ENCODE data around the gene LIMA1.

LIMA1 gene

DNA sequence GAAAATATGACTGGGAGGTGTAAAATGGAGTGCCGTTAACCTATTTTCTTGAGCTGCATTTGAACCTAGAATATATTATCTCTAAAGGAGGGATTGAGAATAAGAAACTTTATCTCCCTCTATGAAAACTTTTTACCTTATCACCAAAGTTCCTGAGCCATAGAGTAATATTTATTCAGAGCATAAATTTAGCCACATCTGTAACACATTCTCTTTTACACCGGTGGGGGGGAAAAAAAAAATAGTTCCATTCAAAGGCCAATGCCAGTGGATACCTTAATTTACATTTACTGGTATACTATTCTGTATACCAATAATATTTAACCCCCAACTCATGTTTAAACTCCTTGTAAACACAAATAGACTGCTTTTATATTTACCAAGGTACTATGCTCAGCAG, 137.9 kb downstream of the LIMA1 start:
- no peaks in the 10 kb centered on the region for H3K79me2 ChIP-seq (ENCODE audit: control insufficient read depth, insufficient read depth, low read length, poor library complexity)
- whole genome bisulfite sequencing (ENCODE audit: extremely low coverage, insufficient coverage, insufficient read length) = no CpG with 5 or more reads among the region's 2 CpGs

DNA sequence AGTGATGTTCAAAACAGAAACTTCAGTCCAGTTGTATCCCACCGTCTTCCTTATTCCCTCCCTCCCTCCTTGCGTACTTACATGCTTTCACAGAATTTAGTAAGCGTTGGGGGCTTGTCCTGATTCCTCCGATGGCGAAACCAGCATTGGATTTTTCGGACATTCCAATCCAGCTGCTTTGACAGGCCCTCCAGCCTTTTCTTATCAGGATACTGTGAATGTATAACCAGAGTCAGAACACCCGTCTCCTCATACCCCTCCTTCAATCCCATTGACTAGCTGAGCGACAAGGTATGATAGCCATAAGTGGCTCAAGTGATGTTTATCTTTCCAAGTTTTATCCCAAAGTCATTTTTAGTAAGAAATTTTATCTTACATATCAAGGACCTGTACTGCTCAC, 140.3 kb downstream of the LIMA1 start:
- peaks cover 0 to 3% of the 10 kb centered on the region in 2 experiments for H3K4me1 ChIP-seq (ENCODE audit: control insufficient read depth in 1 of 2, insufficient read depth in 2 of 2, low read length in 2 of 2)
- H3K27ac ChIP-seq (ENCODE audit: low read depth, low read length) = no peak overlapping the region
- H3K18ac ChIP-seq (ENCODE audit: low read length) = no peak overlapping the region
- no peak overlapping the region for H4K91ac ChIP-seq (ENCODE audit: low read depth, low read length)
- no peak overlapping the region for H3K4ac ChIP-seq (ENCODE audit: low read depth, low read length)
- H2BK120ac ChIP-seq (ENCODE audit: insufficient read depth, low read length, poor library complexity) = no peak overlapping the region
- H3K4me2 ChIP-seq (ENCODE audit: low read length) = no peak overlapping the region
- no peak overlapping the region for H3K23ac ChIP-seq (ENCODE audit: low read length)
- no peak overlapping the region for H2AFZ ChIP-seq (ENCODE audit: insufficient read depth, low read length, poor library complexity)
- WGBS (ENCODE audit: extremely low coverage, insufficient coverage, insufficient read length) = no CpG with 5 or more reads among the region's 8 CpGs
- no peak overlapping the region for H2BK5ac ChIP-seq (ENCODE audit: low read depth, low read length, poor library complexity)
- peaks cover 8 to 11% of the 10 kb centered on the region in 2 experiments for H3K36me3 ChIP-seq (ENCODE audit: control insufficient read depth in 1 of 2, insufficient read depth in 2 of 2, low read length in 2 of 2)
- no peak overlapping the region for H2AK5ac ChIP-seq (ENCODE audit: low read length)
- H3K4me3 ChIP-seq (ENCODE audit: low read depth, low read length) = no peak overlapping the region
- H4K12ac ChIP-seq (ENCODE audit: low read depth, low read length) = no peak overlapping the region
- DNase-seq = peak in 1 of 2 donors; percentile 33
- no peak overlapping the region for H4K8ac ChIP-seq (ENCODE audit: low read depth, low read length)
- no peak overlapping the region for H3K9ac ChIP-seq (ENCODE audit: low read length)
- no peak overlapping the region for H2BK12ac ChIP-seq (ENCODE audit: low read length)
- H3K79me2 ChIP-seq (ENCODE audit: control insufficient read depth, insufficient read depth, low read length, poor library complexity) = no peaks in the 10 kb centered on the region
- H3K9me3 ChIP-seq (ENCODE audit: insufficient read depth, low read depth, low read length) = no peaks in the 10 kb centered on the region
- no peaks in the 10 kb centered on the region for H3K27me3 ChIP-seq (ENCODE audit: insufficient read depth, low read length)
- no peak overlapping the region for H3K14ac ChIP-seq (ENCODE audit: low read length)
- H3K79me1 ChIP-seq (ENCODE audit: low read length) = no peaks in the 10 kb centered on the region

More for the DNA sequence above, 137.9 kb downstream of the LIMA1 start:
- Histone ChIP-seq H2BK12ac (ENCODE audit: low read length) (no peak overlapping the region), H3K14ac (ENCODE audit: low read length) (no peak overlapping the region), H3K79me1 (ENCODE audit: low read length) (no peaks in the 10 kb centered on the region), H4K91ac (ENCODE audit: low read depth, low read length) (no peak overlapping the region), H4K8ac (ENCODE audit: low read depth, low read length) (no peak overlapping the region), H2AK5ac (ENCODE audit: low read length) (no peak overlapping the region), H3K27me3 (ENCODE audit: insufficient read depth, low read length) (no peaks in the 10 kb centered on the region), H4K12ac (ENCODE audit: low read depth, low read length) (no peak overlapping the region), H3K4ac (ENCODE audit: low read depth, low read length) (no peak overlapping the region), H3K4me1 (ENCODE audit: control insufficient read depth in 1 of 2, insufficient read depth in 2 of 2, low read length in 2 of 2) (peaks cover 0 to 3% of the 10 kb centered on the region in 2 experiments), H3K36me3 (ENCODE audit: control insufficient read depth in 1 of 2, insufficient read depth in 2 of 2, low read length in 2 of 2) (peaks cover 3 to 4% of the 10 kb centered on the region in 2 experiments), H2AFZ (ENCODE audit: insufficient read depth, low read length, poor library complexity) (no peak overlapping the region), H2BK120ac (ENCODE audit: insufficient read depth, low read length, poor library complexity) (no peak overlapping the region), H3K4me2 (ENCODE audit: low read length) (no peak overlapping the region), H3K9me3 (ENCODE audit: insufficient read depth, low read depth, low read length) (no peaks in the 10 kb centered on the region), H3K18ac (ENCODE audit: low read length) (no peak overlapping the region), H3K4me3 (ENCODE audit: low read depth, low read length) (no peak overlapping the region), H3K27ac (ENCODE audit: low read depth, low read length) (no peak overlapping the region), H2BK5ac (ENCODE audit: low read depth, low read length, poor library complexity) (no peak overlapping the region), H3K9ac (ENCODE audit: low read length) (no peak overlapping the region), H3K23ac (ENCODE audit: low read length) (no peak overlapping the region)
- DNase-seq = no peak

DNA sequence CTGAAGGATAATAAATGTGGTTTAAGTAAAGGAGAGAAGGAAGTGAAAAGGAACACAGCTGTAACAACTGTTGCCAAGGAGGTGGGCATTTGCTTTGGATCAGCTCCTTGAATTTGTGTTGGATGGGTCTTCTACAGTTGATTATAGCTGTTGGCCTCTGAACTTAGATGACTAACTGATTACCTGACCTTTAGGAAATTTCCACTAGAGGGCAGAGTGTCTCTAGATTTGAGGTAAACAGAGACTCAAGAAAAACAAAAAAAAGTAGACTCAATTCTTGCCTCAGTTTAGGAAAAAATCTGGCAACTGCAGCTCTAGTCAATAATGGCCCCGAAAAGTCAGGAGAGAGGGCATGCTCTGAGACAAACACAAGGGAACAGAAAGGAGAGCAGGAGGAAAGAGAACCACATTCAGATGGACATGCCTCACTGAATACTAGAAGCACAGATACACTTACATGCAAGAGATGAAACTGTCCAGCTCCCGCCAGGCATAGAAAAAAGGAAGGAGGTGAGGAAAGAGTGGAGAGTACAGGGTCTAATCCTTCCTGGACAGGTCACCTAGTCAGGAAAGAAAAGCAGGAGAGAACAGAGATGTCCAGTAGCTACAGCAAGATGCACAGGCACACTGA, 150.7 kb downstream of the LIMA1 start:
- Histone ChIP-seq H2AFZ (ENCODE audit: insufficient read depth, low read length, poor library complexity) (no peak overlapping the region), H2BK120ac (ENCODE audit: insufficient read depth, low read length, poor library complexity) (no peak overlapping the region), H2AK5ac (ENCODE audit: low read length) (no peak overlapping the region), H3K14ac (ENCODE audit: low read length) (no peak overlapping the region), H3K36me3 (ENCODE audit: control insufficient read depth in 1 of 2, insufficient read depth in 2 of 2, low read length in 2 of 2) (peaks cover 29 to 51% of the 10 kb centered on the region in 2 experiments), H3K79me1 (ENCODE audit: low read length) (no peaks in the 10 kb centered on the region), H4K91ac (ENCODE audit: low read depth, low read length) (no peak overlapping the region), H3K27ac (ENCODE audit: low read depth, low read length) (no peak overlapping the region), H3K9me3 (ENCODE audit: insufficient read depth, low read depth, low read length) (no peaks in the 10 kb centered on the region), H3K79me2 (ENCODE audit: control insufficient read depth, insufficient read depth, low read length, poor library complexity) (no peaks in the 10 kb centered on the region), H3K9ac (ENCODE audit: low read length) (no peak overlapping the region), H3K27me3 (ENCODE audit: insufficient read depth, low read length) (no peaks in the 10 kb centered on the region), H4K8ac (ENCODE audit: low read depth, low read length) (no peak overlapping the region), H3K4me2 (ENCODE audit: low read length) (no peak overlapping the region), H3K4me1 (ENCODE audit: control insufficient read depth in 1 of 2, insufficient read depth in 2 of 2, low read length in 2 of 2) (no peaks in the 10 kb centered on the region), H2BK5ac (ENCODE audit: low read depth, low read length, poor library complexity) (no peak overlapping the region), H2BK12ac (ENCODE audit: low read length) (no peak overlapping the region), H3K23ac (ENCODE audit: low read length) (no peak overlapping the region), H3K4me3 (ENCODE audit: low read depth, low read length) (no peak overlapping the region), H4K12ac (ENCODE audit: low read depth, low read length) (no peak overlapping the region), H3K18ac (ENCODE audit: low read length) (no peak overlapping the region), H3K4ac (ENCODE audit: low read depth, low read length) (no peak overlapping the region)
- peak in 1 of 2 donors; percentile 84 for DNase-seq
- WGBS (ENCODE audit: extremely low coverage, insufficient coverage, insufficient read length) = no CpG with 5 or more reads among the region's 2 CpGs

DNA sequence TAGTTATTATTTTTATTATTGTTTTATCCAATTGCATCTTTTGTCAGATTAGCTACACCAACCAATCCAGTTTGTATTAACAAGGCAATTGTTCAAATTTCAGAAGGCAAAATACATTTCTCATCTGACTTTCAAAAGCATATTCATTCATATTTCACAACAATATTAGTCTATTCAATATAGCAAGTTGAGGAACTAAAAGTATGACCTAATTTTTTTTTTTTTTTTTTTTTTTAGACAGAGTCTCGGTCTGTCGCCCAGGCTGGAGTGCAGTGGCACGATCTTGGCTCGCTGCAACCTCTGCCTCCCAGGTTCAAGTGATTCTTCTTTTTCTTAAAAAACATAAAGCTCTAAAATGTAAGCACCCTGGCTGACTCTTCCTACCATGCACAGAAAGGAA, 154.0 kb downstream of the LIMA1 start:
- no peak overlapping the region for H4K8ac ChIP-seq (ENCODE audit: low read depth, low read length)
- H3K4me3 ChIP-seq (ENCODE audit: low read depth, low read length) = no peak overlapping the region
- WGBS (ENCODE audit: extremely low coverage, insufficient coverage, insufficient read length) = no CpG with 5 or more reads among the region's 4 CpGs
- H3K79me1 ChIP-seq (ENCODE audit: low read length) = no peaks in the 10 kb centered on the region
- H3K27me3 ChIP-seq (ENCODE audit: insufficient read depth, low read length) = no peaks in the 10 kb centered on the region
- no peak overlapping the region for H4K12ac ChIP-seq (ENCODE audit: low read depth, low read length)
- H3K23ac ChIP-seq (ENCODE audit: low read length) = no peak overlapping the region
- H2AK5ac ChIP-seq (ENCODE audit: low read length) = no peak overlapping the region
- H3K18ac ChIP-seq (ENCODE audit: low read length) = no peak overlapping the region
- no peak overlapping the region for H3K14ac ChIP-seq (ENCODE audit: low read length)
- no peak overlapping the region for H2BK5ac ChIP-seq (ENCODE audit: low read depth, low read length, poor library complexity)
- no peak overlapping the region for H2BK120ac ChIP-seq (ENCODE audit: insufficient read depth, low read length, poor library complexity)
- no peak for DNase-seq
- H3K27ac ChIP-seq (ENCODE audit: low read depth, low read length) = no peak overlapping the region
- H2BK12ac ChIP-seq (ENCODE audit: low read length) = no peak overlapping the region
- H3K36me3 ChIP-seq (ENCODE audit: control insufficient read depth in 1 of 2, insufficient read depth in 2 of 2, low read length in 2 of 2) = peaks cover 20 to 38% of the 10 kb centered on the region in 2 experiments
- no peak overlapping the region for H3K4ac ChIP-seq (ENCODE audit: low read depth, low read length)
- H3K9me3 ChIP-seq (ENCODE audit: insufficient read depth, low read depth, low read length) = no peaks in the 10 kb centered on the region
- H3K9ac ChIP-seq (ENCODE audit: low read length) = no peak overlapping the region
- no peak overlapping the region for H3K4me2 ChIP-seq (ENCODE audit: low read length)
- H4K91ac ChIP-seq (ENCODE audit: low read depth, low read length) = no peak overlapping the region
- no peaks in the 10 kb centered on the region for H3K79me2 ChIP-seq (ENCODE audit: control insufficient read depth, insufficient read depth, low read length, poor library complexity)
- no peaks in the 10 kb centered on the region for H3K4me1 ChIP-seq (ENCODE audit: control insufficient read depth in 1 of 2, insufficient read depth in 2 of 2, low read length in 2 of 2)
- no peak overlapping the region for H2AFZ ChIP-seq (ENCODE audit: insufficient read depth, low read length, poor library complexity)
